HL-60 (cell line): Measurements from ENCODE around the gene PDE4A.

Experiments used
- DNase-seq, 2 experiments: peaks; one replicate each; pipeline ENCODE4 v3.0.0-alpha.2; 2010 to 2020; ENCODE audit warnings: low read depth in 1 of 2, low spot score in 1 of 2
- H3K27ac ChIP-seq: fragments of 250-450 bp; sonication (Bioruptor Pico); replicated peaks from 2 replicates; pipeline ENCODE4 v1.5.1; 2020; ENCODE audit warnings: mild to moderate bottlenecking, moderate library complexity
- H3K27me3 ChIP-seq: fragments of 250-450 bp; sonication (Bioruptor Pico); 2 replicates; pipeline ENCODE4 v1.5.1; 2021; ENCODE audit warnings: mild to moderate bottlenecking, moderate library complexity; ENCODE audit not compliant: insufficient read depth, poor library complexity, severe bottlenecking
- H3K4me3 ChIP-seq: replicated peaks from 2 replicates; pipeline ENCODE4 v1.5.1; 2011; ENCODE audit warnings: mild to moderate bottlenecking, control low read depth, low read length; ENCODE audit not compliant: insufficient read depth
- CTCF ChIP-seq: IDR thresholded peaks from one replicate; pipeline ENCODE4 v1.5.1; 2011; ENCODE audit warnings: low read length, control low read depth, inconsistent platforms; ENCODE audit not compliant: insufficient read depth
- GABPA ChIP-seq: IDR thresholded peaks from 2 replicates; pipeline ENCODE4 v1.6.1; 2012; ENCODE audit warnings: low read depth
- POLR2AphosphoS5 ChIP-seq: IDR thresholded peaks from 2 replicates; pipeline ENCODE4 v1.6.1; 2012; ENCODE audit warnings: low read depth
- REST ChIP-seq: IDR thresholded peaks from 2 replicates; pipeline ENCODE4 v1.6.1; 2012; ENCODE audit warnings: low read depth; ENCODE audit not compliant: insufficient replicate concordance
- SPI1 ChIP-seq: IDR thresholded peaks from 2 replicates; pipeline ENCODE4 v1.6.1; 2012; ENCODE audit warnings: low read depth, mild to moderate bottlenecking, borderline replicate concordance

The PDE4A gene

GRCh38 chr19:10508036-10508435, 87.7 kb downstream of the PDE4A start:
- H3K27ac ChIP-seq = no peak overlapping the region
- no peak overlapping the region for H3K4me3 ChIP-seq
- no peak for TF ChIP-seq POLR2AphosphoS5
- no peak for TF ChIP-seq SPI1
- no peak for TF ChIP-seq GABPA
- no peak for TF ChIP-seq CTCF
- TF ChIP-seq REST = no peak
- DNase-seq = no peak
- peaks cover 2% of the 10 kb centered on the region for H3K27me3 ChIP-seq

GRCh38 chr19:10508707-10509106, 88.4 kb downstream of the PDE4A start:
- no peak overlapping the region for H3K4me3 ChIP-seq
- DNase-seq = no peak
- H3K27me3 ChIP-seq = peaks cover 9% of the 10 kb centered on the region
- no peak overlapping the region for H3K27ac ChIP-seq
- TF ChIP-seq POLR2AphosphoS5 (no peak), CTCF (no peak), REST (no peak), SPI1 (no peak), GABPA (no peak)

- H3K27me3 ChIP-seq = peaks cover 25% of the 10 kb centered on the region
- TF ChIP-seq SPI1 (no peak), REST (no peak), GABPA (no peak), CTCF (peak; percentile 59), POLR2AphosphoS5 (no peak)
- peak in 1 of 2 experiments; percentile 17 for DNase-seq
- H3K4me3 ChIP-seq = no peak overlapping the region
- H3K27ac ChIP-seq = no peak overlapping the region
Observed at GRCh38 chr19:10510301-10510802, 90.0 kb downstream of the PDE4A start.
